Fibroblast of mammary gland (primary cell): ENCODE data around the gene SLC8A1.

Source experiments
- DNase-seq: peaks from one replicate; pipeline ENCODE4 v3.0.0-alpha.2; 2010; ENCODE audit warnings: low read depth
- H3K4me3 ChIP-seq: 2 replicates; pipeline ENCODE4 v1.5.1; 2011; ENCODE audit warnings: low read depth, mild to moderate bottlenecking, low read length, moderate library complexity; ENCODE audit not compliant: control insufficient read depth
- TF ChIP-seq, protein P1 (sequence below): conservative IDR thresholded peaks from 2 replicates; pipeline ENCODE4 v1.5.1; 2011; ENCODE audit warnings: low read depth, low read length, inconsistent platforms; ENCODE audit not compliant: control insufficient read depth, insufficient read depth

The SLC8A1 gene

DNA sequence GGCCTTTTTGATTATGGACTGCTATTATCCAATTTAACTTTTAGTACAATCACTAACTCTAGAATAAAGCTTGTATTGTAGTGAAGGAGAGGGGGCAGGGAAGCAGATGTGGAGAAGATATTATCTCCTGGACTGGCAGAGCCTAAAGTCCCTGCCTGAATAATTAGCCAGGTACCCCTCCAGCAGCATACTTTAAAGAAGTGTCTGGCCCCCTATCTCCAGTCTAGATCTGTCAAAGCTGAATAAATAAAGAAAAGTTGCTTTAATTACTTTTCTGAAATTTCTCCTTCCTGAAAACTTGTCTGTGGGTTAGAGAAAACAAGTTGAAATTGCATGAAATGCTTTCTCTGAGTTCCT lies 258.2 kb downstream of the SLC8A1 start:
- DNase-seq, result no peak
- H3K4me3 ChIP-seq, result no peak overlapping the region
- TF ChIP-seq, protein P1, sequence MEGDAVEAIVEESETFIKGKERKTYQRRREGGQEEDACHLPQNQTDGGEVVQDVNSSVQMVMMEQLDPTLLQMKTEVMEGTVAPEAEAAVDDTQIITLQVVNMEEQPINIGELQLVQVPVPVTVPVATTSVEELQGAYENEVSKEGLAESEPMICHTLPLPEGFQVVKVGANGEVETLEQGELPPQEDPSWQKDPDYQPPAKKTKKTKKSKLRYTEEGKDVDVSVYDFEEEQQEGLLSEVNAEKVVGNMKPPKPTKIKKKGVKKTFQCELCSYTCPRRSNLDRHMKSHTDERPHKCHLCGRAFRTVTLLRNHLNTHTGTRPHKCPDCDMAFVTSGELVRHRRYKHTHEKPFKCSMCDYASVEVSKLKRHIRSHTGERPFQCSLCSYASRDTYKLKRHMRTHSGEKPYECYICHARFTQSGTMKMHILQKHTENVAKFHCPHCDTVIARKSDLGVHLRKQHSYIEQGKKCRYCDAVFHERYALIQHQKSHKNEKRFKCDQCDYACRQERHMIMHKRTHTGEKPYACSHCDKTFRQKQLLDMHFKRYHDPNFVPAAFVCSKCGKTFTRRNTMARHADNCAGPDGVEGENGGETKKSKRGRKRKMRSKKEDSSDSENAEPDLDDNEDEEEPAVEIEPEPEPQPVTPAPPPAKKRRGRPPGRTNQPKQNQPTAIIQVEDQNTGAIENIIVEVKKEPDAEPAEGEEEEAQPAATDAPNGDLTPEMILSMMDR, result no peak

DNA sequence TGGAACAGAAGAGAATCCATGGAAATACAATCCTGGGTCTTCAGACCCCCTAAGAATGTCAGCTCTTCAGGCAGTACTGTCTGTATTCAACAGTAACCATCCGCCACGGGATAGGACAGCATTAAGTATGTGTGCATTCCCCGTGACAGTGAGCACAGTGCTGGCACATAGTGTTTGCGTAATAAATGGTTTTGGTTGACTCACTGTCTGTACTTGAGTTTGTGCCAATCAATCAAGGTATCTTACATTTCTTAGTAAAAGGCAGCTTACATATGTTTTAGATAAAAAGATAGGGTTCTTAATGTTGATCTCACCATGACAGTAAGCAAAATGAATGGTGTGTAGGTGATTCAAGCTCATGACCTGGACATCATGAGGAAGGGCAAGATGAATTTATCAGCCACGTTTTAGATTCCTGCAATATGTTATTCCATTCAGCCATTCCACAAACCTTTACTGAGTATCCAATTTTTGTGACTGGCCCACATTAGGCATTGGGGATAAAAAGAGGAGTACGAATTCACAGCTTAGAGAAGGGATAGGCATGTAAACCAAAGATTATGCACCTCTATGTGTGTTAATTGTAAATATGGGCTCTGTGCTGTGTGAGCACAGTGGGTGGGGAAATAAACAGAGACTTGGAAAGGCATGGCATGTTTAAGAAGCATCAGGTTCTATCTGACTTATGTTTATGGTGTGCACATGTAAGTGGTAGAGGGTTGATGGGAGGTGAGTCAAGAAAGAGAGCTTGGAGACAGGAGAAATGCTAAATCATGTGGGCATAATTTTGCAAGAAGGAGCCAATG lies 258.8 kb downstream of the SLC8A1 start:
- TF ChIP-seq, protein P1, result no peak
- no peak overlapping the region for H3K4me3 ChIP-seq
- DNase-seq, result peak; percentile 93

DNA sequence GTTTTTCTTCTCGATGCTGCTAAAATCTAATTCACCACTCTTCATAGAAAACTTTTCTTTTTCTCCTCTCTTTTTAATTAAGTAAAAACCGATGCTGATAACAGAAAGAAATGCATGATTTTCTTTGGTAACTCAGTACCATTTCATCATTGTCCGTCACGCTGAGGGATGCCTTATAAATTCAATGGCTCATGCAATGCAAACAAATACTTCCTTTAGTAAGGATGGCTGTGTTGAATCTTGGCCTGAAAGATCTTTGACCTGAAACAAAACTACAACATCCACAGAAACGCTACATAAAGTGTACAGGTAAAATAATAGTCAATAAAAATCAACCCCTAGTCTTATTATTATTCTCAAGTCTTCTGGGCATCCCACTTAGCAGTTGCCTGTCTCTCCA lies 261.4 kb downstream of the SLC8A1 start:
- TF ChIP-seq, protein P1, result no peak
- H3K4me3 ChIP-seq, result no peak overlapping the region
- DNase-seq, result no peak

DNA sequence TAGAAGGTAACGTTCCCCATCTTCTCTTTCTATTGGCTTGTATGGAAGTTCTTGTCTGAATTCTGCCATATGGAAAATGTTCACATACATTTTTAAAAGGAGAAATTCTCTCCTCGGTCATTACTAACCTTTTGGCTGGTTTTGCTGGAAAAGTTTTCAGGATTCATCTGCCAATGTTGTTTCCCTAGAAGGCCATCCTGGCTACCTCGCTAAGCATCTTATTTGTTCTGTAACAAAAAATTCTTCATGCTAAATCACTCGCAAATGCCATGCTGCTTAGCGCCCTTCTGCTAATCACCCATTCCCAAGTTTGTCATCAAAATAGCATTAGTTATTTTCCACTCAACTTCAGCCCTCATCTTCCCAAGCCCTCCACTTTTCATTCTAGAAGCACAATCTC lies 262.0 kb downstream of the SLC8A1 start:
- DNase-seq, result no peak
- no peak overlapping the region for H3K4me3 ChIP-seq
- TF ChIP-seq, protein P1, result no peak

DNA sequence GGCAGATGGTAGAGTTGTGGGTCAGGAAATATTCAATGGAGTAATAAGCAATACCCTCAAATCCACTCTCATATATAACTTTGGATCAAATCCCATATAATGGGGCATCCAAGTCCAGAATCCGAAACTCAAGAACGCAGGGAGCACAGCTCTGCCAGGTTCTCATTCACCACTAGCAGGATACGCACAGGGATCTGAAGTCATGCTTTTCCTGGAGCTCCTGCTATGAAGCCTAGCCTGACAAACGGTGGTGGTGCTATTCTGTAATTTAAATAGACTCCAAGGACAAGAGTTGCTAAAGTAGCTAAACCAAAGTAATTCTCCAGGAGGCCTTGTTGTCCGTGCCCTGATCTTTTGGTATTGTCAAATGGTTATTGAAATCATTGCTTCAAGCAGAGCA lies 264.8 kb downstream of the SLC8A1 start:
- TF ChIP-seq, protein P1, result no peak
- H3K4me3 ChIP-seq, result no peak overlapping the region
- no peak for DNase-seq

DNA sequence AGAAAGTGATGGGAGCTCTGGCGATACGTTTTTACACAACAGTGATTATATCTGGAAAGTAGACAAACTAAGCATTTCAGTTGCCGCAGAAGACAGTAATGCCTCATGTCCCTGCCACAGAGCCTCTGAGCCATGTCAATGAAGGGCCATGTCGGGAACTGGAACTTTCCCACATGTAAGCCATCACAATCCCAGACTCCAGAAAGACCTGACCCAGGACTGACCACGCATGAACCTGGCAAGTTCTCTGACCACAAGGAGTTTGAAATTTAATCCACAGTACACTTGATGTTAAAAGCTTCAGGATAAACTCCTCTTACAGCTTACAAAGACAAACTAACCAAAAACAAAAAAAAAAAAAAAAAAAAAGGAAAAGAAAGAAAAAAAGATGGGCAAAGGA lies 267.3 kb downstream of the SLC8A1 start:
- TF ChIP-seq, protein P1, result no peak
- no peak overlapping the region for H3K4me3 ChIP-seq

DNA sequence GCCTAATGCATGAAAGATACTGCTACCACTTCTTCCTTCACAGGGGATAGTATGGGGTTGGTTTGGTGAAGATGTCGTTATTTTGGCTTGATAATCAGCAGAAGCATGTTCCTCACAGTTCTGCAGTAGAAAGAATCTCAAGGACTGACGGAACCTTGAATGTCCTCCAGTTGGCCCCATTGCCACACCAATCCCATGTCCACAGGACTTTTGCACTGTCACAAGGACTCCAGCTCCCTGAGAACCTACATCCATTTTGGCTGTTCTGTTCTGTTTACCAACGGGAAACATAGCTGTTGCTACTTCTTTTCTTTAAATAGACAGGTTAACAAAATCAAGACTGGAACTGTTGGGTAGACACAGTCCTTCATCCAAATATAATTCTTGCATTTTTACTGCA lies 270.0 kb downstream of the SLC8A1 start:
- TF ChIP-seq, protein P1, result no peak
- DNase-seq, result no peak
- no peak overlapping the region for H3K4me3 ChIP-seq

More for the DNA sequence above, 267.3 kb downstream of the SLC8A1 start:
- no peak for DNase-seq
